Panc1 (cell line): ENCODE results near the gene CDC23.

ENCODE experiments used
- POLR2AphosphoS5 ChIP-seq: IDR thresholded peaks from 2 replicates; pipeline ENCODE4 v1.6.1; 2012; ENCODE audit warnings: mild to moderate bottlenecking, low read depth, low read length, moderate library complexity
- TCF7L2 ChIP-seq: IDR thresholded peaks from 2 replicates; pipeline ENCODE4 v1.6.1; 2011; ENCODE audit warnings: mild to moderate bottlenecking, low read depth, low read length, inconsistent platforms
- TF ChIP-seq, protein P1 (sequence below): fragments of 450-650 bp; IDR thresholded peaks from 2 replicates; pipeline ENCODE4 v1.5.1; 2017; ENCODE audit warnings: mild to moderate bottlenecking
- TF ChIP-seq, protein P2 (sequence below), 2 experiments: IDR thresholded peaks; 2 replicates each; pipeline ENCODE4 v1.6.1; 2011 to 2012; ENCODE audit warnings: low read depth in 2 of 2, control low read depth in 1 of 2, low read length in 1 of 2, mild to moderate bottlenecking in 1 of 2, moderate library complexity in 1 of 2; ENCODE audit not compliant: insufficient read depth in 1 of 2

DNA sequence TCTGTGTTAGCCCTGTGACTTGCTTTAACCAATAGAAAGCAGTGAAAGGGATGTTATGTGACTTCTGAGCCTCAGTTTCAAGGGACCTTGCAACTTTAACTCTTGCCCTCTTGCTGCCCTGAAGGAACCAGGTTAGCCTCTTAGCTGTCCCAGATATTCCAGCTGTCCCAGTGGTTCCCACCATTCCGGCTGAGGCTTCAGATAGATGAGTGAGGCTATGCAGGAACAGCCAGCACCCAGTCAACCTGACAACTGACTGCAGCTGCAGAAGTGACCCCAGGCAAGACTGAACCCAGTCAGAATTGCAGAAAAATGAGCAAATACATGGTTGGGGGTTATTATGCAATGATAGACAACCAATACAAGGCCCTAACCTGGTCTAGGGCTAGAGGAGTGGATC, 10.4 kb upstream of the CDC23 start:
- TF ChIP-seq, protein P1, sequence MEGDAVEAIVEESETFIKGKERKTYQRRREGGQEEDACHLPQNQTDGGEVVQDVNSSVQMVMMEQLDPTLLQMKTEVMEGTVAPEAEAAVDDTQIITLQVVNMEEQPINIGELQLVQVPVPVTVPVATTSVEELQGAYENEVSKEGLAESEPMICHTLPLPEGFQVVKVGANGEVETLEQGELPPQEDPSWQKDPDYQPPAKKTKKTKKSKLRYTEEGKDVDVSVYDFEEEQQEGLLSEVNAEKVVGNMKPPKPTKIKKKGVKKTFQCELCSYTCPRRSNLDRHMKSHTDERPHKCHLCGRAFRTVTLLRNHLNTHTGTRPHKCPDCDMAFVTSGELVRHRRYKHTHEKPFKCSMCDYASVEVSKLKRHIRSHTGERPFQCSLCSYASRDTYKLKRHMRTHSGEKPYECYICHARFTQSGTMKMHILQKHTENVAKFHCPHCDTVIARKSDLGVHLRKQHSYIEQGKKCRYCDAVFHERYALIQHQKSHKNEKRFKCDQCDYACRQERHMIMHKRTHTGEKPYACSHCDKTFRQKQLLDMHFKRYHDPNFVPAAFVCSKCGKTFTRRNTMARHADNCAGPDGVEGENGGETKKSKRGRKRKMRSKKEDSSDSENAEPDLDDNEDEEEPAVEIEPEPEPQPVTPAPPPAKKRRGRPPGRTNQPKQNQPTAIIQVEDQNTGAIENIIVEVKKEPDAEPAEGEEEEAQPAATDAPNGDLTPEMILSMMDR = no peak
- TF ChIP-seq, protein P2, sequence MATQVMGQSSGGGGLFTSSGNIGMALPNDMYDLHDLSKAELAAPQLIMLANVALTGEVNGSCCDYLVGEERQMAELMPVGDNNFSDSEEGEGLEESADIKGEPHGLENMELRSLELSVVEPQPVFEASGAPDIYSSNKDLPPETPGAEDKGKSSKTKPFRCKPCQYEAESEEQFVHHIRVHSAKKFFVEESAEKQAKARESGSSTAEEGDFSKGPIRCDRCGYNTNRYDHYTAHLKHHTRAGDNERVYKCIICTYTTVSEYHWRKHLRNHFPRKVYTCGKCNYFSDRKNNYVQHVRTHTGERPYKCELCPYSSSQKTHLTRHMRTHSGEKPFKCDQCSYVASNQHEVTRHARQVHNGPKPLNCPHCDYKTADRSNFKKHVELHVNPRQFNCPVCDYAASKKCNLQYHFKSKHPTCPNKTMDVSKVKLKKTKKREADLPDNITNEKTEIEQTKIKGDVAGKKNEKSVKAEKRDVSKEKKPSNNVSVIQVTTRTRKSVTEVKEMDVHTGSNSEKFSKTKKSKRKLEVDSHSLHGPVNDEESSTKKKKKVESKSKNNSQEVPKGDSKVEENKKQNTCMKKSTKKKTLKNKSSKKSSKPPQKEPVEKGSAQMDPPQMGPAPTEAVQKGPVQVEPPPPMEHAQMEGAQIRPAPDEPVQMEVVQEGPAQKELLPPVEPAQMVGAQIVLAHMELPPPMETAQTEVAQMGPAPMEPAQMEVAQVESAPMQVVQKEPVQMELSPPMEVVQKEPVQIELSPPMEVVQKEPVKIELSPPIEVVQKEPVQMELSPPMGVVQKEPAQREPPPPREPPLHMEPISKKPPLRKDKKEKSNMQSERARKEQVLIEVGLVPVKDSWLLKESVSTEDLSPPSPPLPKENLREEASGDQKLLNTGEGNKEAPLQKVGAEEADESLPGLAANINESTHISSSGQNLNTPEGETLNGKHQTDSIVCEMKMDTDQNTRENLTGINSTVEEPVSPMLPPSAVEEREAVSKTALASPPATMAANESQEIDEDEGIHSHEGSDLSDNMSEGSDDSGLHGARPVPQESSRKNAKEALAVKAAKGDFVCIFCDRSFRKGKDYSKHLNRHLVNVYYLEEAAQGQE (IDR thresholded peaks at IDR 0.05; ENCODE audit: insufficient read depth in 1 of 2, low read depth in 2 of 2, low read length in 1 of 2) = no peak
- no peak for TF ChIP-seq POLR2AphosphoS5
- no peak for TF ChIP-seq TCF7L2
